Fibroblast of skin of left biceps (primary cell): ENCODE measurements around the gene CUX1.
"Not testable (repeated sequence)": the region's sequence is repeated elsewhere in the genome, so short reads cannot be mapped to it uniquely, and the experiment has no call there.

ENCODE experiments used
- DNase-seq, 2 experiments: peaks; one replicate each; pipeline ENCODE4 v3.0.0-alpha.2; 2013; ENCODE audit warnings: low read depth in 2 of 2

CUX1 gene

DNA sequence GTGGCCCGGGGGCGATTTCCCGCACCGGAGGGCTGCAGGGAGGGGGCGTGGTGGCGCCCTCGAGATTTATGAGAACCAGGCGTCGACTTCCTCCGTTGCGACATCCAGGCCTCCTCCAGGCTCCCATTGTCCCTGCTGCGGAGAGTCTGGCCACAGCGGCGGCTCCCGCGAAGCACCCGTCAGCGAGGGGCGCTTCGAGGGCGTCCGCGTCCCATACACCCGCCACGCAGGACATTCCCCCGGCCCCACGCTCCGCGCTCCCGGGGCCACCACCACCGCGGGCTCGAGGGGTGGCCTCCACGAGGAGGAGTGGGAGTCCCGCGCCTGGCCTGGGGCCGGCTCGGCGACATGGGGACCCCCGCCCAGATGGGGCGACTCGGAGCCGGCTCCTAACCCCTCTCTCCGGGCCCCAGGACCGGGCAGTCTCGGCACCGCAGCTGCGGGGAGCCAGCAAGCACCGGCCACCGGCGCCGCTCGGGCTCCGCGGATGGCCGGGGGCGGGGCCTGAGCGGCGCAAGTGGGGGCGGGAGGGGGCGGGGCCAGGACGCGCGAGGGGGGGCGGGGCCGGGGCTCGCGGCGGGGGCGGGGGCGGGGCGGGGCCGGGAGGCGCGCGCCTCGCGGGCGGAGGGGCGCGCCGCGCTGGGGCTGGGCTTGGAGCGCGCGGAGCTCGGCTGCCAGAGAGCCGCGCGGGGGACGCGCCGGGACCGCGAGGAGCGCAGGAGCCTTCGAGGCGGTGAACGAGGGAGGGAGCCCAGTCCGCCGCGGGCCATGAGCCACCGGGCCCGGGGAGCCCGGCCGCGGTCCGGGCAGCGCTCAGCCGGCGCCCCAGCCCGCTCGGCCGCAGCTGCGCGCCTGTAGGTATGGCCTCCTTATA lies 469.0 kb downstream of the CUX1 start, which contains the start of gene SH2B2:
TSS of gene SH2B2 (plus strand) at position 632 of the 874 bp plus-strand sequence. CDS start 13,683 bp downstream, outside the sequence.
- DNase-seq = peak; percentile 20

DNA sequence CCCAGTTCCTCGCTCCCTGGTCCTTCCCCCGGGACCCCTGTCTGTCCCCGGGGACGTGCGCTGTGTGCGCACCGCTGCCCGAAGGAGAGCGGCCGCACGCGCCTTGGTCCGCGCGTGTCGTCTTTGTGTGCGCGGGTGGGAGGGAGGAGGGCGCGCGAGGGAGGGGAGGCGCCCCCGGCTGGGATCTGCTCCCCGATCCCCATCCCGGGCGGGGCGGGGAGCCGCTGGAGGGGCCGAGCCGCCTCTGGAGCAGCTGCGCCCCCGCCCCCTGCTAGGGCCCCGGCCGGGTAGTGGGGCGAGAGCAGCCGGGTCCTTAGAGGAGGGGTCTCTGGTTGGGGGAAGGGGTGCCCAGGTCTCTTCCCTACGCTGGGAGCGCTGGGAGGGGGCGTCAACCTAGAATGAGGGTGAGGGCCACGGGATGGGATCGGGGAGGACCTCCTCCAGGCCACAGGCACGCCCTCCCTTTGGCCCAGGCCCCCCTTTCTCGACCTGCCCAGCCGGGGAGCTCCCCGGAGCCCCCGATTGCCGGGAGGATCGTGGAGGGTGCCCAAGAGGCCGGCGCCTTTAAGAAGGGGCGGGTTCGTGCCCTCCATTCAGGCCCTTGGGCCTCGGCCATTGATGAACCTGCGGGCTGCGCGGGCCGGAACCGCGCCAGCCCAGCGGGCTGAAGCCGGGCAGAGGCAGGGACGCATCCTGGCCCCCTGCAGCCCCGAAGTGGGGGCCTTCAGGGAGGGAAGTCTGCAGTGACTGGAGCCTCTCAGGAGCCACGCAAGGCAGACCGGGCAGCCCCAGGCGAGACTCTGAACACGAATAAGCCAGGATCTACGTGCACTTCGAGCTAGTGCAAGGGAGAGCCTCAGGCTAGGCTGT lies 469.9 kb downstream of the CUX1 start:
- DNase-seq = no peak

DNA sequence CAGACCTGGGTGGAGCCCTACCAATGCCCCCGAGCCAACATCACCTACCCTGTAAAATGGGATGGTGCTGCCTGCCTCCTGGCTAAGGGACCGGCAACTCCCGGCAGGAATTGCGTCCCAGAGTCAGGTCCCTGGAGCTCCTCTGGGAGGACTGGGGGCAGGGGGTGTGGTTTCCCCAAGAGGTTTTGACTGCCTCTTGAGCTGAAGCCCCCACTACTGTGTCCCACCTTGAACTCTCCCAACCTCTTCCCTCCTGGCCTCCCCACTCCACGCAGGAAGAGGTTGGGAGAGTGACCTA lies 470.5 kb downstream of the CUX1 start:
- no peak for DNase-seq

DNA sequence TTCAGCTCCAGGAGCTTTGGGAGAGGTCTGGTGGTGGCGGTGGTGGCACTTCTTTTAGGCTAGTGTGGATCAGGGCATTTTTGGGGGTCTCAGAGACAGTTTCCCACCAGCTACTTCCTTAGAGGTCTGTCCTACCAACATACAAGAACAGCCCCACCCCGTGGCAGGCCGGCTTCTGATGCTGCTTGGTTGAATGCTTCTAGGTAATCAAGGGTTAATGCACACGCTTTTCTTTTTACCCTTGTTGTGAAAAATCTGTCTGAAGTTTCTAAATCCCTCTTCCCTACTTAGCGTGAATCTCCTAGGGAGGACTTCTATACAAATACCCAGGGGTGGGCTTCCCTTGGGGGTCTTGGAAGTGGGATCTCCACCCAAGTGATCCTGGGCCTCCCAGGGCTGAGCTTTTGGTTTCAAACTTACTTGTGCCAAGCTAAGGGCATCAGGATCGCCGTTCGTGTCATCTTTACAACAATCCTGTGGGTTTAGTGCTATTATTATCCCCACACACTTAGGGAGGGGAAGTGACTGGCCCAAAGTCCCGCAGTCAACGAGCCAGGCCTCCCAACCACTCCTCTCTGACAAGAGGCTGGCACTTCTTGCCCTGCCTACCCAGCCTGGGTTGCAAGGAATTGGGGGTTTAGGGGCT lies 471.0 kb downstream of the CUX1 start:
- no peak for DNase-seq

DNA sequence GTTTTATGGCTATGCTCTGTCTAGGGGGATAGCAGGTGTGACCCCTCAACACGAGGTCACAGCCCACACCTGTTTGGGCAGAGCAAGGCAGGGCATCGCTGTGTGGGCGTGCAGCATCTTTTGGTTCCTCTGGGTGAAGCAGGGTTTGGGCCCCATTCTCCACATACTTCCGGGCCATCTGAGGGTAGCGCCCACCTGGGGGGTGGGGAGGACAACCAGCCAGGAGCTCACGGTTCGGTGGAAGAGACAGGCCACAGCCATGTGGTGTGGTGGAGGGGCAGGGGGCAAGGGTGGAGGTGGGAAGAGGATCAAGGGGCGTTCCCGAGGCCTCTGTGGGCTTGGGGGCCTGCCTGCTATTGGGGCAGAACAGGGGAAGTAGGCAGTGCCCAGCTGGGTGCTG lies 471.6 kb downstream of the CUX1 start:
- no peak for DNase-seq

DNA sequence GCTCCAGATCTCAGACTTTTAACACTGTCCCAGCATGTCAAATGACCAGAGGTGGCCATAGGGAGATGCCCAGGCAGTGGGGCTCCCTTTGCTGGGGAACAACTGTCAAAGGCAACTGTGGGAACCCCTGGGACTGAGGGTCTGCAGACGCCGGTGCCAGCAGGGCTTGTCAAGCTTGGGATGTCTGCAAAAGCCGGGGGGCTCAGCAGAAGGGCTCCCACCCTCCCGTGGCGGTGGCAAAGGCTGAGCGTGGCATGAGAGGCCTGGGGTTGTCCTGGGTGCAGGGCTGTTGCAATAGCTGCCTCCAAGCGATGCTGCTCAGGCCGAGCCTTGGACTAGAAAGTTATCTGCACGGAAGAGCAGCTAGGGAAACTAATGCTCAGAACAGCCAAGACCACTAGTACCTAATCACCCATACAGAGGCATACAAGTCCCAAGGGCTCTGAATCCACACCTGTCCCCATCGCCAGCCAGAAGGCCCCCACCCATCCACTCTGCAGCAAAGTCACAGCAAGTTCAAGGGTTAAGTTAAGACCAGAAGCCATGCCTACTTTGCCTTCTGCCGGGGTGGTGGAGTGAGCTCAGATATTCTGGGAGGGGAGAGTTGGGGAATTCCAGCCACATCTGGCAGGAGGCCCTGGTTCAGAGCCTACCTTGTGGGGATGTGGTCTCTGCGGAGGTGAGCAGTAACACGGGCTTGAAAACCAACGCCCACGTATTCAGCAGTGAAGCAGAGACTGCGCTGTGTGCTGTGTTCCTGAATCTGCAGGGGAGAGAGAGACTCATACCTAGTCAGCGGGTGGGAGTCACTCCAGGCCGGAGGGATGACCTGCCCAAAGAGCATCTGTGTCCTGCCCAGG lies 473.9 kb downstream of the CUX1 start:
- no peak for DNase-seq

DNA sequence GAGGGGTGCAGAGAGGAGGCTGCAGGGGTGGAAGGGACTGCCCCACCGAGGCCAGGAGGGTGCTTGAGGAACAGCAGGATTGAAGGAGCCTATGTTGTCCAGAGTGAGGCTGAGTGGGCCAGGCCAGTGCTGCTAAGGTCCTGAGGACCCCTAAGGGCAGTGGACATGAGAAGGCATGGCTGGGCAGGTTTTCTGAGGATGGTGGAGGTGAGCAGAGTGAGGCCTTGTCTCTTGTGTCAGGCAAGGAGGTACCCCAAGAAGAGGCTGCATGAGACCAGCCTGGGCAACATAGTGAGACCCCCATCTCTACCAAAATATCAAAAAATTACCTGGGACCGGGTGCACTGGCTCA lies 474.5 kb downstream of the CUX1 start:
- DNase-seq = no peak

DNA sequence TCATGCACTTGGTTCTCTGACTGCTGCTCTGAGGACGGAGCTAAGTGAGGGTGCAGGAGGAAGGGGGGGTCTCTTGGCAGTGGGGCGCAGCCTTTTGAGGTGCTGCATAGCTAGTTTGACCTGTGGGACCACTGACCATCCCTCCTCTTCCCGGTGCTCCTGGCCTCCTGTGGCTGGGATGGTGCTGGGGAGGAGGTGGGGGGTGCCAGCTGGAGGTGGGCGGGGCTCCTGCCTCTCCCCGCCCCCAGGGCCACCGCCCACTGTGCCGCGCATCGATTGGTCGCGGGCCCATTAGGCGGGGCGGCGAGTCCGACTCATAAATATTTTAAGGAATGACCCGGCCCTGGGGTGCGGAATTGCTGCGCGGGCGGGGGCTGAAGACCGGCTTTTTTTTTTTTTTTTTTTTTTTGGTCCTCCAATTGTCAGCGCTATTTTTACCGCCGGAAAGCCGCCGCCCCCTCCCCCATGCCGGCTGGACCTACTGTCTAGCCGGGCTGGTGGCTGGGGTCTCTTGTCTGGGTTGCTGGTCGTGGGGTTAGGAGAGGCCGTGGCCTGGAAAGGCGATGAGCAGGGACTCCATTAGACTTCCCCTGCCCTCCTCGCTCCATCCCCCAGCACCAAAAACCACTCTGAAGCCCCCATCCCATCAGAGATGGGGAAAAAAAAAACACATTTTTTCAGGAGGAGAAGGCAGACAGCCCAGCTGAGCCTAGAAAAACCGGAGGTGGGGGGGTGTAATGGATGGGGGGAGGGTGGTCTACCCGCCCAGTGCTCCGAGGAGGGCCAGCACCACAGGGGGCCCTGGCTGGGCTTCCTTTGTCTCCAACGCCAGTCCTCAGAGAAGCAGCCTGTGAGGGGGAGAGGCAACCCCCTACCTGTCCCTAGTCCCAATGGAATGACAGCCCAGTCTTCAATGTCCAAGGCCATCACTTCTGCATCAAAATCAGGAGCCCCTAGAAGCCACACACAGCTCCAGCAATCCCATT lies 475.7 kb downstream of the CUX1 start:
- DNase-seq = no peak

DNA sequence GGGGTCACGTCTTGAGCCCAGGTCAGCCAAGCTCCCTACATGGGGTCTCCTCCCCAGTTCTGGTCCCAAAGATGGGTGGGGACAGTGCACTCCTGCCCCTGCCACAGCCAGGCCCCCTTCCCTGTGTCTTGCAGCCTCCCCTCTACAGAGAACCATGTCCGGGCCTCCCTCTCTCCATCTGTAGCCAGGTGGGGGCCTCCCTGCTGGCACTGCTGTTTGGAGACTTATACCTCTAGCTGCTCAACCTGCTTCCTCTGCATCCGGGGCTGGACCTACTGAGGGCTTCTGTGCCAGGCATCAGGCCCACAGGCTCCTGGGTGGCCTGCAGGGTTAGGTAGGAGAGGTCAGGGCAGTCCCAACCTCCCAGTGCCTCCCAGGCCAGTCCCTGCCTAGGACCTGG lies 477.2 kb downstream of the CUX1 start:
- no peak for DNase-seq

DNA sequence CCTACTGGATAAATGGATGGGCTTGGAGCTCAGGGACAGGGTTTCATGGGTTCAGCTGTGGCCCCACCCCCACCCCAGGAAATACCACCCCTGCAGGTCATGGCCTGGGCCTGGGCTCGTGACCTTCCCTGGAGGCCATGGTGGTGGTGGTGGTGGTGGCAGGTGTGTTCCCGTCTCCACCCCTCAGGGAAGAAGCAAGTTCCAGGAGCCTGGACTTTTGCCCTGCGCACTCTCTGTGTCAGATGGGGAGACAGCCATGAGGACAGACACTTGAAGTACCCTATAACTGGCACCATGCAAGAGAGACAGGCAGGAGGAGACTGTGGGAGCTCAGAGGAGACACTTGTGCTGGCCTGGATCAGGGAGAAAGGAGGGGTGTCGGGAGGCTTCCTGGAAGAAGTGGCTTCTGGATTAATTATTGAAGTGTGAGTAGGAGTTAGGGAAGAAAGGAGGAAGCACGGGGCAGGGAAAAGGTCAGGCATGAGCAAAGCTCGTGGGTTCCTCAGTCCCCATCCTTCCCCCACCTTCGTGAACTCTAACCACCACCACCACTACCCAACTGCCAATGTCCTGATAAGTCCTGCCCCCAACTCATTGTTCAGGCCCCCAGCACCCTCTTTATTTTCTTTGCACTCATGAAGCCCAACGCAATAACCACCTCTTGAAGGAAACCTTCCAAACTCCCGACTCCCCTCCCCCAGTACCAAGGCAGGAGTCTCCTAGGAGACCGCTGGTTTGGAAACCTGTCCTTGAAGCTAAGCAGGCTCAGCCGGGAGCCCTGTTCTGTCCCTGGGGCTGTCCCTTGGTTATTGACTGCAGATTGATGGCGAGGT lies 478.1 kb downstream of the CUX1 start:
- DNase-seq = no peak

DNA sequence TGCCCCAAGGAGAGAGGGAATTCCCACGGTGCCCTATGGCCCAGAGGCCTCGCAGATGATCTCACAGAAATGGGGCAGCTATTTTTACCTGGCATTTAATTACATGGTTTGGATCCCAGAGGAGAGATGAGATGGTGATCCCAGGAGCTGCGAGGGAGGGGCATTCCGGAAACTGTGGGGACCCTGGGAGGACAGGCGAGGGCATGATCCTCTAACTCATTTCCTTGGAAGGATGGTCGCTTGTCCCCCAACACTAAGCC lies 478.7 kb downstream of the CUX1 start:
- no peak for DNase-seq

DNA sequence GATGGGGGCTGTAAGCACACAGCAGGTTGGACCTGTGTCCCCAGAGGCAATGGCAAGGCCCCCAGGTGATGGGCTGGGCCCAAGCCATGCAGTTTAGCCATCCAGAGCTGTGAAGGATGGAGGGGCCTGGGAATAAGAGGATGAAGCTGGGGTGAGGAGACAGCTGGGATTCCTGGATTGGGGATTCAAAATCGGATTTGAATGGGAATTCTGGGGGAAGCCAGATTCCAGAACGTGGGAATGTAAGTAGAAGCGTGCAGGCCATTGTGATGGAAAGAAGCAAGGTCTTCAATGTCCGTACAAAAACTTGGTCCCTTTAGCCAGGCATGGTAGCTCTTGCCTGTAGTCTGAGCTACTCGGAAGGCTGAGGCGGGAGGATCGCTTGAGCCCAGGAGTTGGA lies 479.1 kb downstream of the CUX1 start:
- DNase-seq = no peak

DNA sequence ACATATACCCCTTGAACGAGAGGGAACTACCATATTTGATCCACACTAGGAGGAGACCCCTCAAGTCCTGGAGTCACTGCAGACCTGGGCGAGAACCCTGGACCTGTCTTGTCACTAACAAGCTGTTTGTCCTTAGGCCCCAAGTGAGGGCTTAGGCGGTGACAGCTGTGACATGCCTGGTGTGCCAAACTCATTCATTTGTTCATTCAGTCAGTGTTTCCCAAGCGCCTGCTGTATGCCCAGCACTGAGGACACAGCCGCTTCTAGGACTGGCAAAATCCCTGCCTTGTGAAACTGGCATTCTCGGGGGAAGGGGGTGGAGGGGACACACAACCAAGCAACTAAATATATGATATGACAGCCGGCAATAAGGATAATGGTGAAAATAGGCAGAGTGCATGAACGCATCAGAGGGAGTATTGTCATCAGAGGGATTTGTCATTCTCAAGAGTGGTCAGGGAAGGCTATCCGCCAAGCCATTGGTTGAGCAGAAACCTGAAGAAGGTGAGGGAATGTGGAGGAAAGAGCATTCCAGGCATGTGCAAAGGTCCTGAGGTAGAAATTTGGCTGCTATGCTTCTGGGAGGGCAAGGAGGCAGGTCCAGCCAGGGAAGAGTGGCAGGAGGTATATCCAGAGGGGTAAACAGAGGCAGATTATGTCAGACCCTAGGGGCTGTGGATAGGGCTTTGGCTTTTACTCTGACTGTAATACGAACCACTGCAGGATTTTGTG lies 480.2 kb downstream of the CUX1 start:
- no peak for DNase-seq

DNA sequence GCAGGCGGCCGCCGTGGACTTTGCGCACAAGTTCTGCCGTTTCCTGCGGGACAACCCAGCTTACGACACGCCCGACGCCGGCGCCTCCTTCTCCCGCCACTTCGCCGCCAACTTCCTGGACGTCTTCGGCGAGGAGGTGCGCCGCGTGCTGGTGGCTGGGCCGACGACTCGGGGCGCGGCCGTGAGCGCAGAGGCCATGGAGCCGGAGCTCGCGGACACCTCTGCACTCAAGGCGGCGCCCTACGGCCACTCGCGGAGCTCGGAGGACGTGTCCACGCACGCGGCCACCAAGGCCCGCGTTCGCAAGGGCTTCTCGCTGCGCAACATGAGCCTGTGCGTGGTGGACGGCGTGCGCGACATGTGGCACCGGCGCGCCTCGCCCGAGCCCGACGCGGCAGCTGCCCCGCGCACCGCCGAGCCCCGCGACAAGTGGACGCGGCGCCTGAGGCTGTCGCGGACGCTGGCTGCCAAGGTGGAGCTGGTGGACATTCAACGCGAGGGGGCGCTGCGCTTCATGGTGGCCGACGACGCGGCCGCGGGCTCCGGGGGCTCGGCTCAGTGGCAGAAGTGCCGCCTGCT lies 483.3 kb downstream of the CUX1 start:
- no peak for DNase-seq

DNA sequence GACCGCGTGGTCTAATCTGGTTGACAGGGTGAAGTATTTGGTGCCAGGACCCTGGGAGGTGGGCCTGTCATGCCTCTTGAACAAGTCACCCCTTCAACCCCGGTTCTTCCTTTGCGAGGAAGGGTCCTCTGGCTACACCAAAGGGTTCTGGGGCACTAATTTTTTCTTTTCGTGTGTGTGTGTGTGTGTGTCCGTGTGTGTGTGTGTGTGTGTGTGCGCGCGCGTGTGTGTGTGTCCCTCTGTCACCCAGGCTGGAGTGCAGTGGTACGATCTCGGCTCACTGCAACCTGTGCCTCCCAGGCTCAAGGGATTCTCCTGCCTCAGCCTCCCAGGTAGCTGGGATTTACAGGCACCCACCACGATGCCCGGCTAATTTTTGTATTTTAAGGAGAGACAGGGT lies 483.9 kb downstream of the CUX1 start:
- DNase-seq = not testable (repeated sequence)

DNA sequence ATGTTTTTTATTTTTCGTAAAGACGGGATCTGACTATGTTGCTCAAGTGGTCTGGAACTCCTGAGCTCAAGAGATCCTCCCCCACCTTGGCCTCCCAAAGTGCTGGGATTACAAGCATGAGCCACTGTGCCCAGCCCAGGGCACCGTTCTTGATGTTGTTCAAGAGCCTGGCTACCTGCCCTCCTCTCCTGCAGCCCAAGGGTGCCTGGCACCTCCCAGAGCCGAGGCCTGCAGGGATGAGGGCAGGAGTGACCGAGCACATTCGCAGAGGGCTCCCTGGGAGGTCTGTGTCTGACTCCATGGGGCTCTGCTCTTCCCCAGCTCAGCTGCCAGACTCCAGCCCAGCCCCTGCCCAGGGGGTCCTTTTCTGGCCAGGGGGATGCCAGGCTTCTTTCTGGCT lies 484.6 kb downstream of the CUX1 start:
- no peak for DNase-seq

DNA sequence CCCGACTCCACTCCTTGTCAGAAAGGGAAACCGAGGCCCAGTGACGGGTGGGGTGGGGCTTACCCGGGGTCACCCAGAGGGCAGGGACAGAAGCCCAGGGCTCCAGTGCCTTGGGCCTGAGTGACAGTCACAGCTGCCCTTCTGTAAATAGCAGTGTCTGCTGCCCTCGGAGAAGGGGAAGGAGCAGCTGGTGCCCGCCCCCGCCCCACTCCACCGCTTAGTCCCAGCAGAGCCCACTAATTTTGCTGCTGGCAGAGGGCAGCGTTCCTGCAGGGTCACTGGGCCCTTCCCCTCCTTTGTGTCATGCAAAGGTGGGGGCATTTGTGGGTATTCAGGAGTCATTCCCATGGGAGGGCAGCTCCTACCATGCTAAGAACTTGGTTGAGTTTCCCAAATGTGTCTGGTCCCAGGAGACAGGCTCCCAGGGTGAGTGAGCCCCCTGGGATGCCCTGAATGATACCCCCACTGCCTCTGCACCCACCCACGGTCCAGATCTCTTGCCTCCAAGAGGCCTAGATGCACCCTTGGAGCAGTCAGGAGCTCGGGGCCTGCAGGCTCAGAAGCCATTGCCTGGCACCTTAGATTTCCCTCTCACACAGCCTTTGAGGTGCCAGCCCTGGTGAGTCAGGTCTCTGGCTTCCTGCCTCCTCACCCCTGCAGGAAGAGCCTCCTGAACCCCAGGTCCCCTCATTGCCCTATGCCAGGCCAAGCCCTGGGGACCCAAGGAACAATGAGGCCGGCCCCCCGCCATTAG lies 486.4 kb downstream of the CUX1 start:
- DNase-seq = no peak

DNA sequence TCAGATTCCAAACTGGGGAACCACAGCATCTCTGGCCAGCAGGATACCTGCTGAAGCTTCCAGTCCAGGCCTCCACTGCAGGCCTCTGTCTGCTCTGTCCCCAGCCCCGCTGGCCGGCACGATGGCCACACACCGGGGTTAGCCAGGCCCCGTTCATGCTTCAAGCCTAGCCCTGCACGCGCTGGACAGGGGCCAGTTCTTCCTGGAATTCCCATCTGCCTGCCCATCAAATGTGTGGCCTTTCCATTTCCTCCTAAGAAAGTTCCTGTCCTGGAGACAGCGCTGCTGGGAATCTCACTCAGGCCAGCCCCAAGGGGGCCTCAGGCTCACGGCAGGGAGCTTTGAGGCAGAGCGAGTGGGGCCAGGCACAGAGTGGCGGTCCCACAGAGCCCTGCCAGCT lies 487.2 kb downstream of the CUX1 start:
- no peak for DNase-seq
